HG03025 (cell line): ENCODE results near the gene SLX9.
"Not testable (repeated sequence)": the region's sequence is repeated elsewhere in the genome, so short reads cannot be mapped to it uniquely, and the experiment has no call there.

Experiments
- ATAC-seq: cut with Tn5 transposase; IDR thresholded peaks from one replicate; pipeline ENCODE4 v1.9.1; 2021; ENCODE audit warnings: mild to moderate bottlenecking, moderate library complexity; ENCODE audit not compliant: unreplicated experiment, low FRiP score

Gene SLX9

GRCh38 chr21:44928500-44929241, 11.2 kb upstream of the SLX9 start:
- not testable (repeated sequence) for ATAC-seq

DNA sequence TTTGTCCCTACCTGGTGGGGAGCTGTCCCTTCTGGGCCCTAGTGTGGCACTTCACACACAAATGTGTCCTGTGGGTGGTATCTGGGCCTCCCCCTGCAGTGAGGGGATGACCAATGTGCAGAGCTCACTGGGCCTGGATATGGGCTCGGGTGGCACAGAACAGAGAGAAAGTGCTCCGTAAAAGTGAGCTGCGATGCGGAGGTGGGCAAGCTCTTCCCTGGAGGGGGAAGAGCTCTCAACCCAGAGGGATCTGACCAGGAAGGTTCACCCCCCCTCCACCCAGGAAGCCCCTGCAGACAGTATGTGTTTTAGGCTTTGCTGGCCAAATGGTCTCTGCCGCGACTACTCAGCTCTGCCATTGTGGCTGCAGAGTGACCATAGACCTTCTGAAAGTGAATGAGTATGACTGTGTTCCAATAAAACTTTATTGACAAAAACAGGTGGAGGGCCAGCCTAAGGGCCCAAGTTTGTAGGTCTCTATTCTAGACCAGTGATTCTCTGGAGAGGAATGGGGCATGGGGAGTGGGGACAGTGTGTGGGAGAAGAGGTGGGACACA, 10.5 kb upstream of the SLX9 start:
- ATAC-seq = no peak

DNA sequence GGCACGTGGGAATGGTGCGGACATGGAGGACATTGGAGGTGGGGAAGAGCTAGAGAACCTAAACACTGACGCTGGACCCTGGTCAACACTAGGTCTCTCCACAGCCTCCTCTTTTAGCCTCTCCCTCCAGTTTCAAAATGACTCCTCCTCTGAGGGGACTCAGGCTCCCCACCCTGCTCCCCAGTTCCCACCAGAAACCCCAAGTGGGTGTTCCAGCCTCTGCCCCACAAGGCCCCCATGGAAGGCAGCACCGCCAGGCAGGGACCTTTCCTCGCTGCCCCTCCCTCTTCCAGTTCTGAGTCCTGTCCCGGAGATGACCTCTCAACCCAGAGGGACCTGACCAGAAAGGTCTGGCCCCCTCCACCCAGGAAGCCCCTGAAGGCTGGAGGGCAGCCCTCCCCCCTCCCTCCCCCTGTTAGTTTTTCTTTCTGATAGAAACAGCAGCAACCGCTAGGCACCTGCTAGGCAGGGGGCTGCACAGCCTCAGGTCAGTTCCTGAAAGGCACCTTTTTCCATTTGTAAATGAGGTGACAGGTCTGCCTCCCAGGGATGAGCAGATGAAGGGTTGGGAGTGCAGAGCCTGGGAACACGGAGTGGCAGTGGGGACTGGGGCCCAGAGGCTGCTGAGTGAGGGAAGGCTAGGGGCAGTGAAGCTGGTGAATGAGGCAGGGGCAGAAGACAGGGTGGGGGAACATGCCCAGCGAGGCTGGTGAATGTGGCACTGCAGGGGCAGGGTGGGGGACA, 9.9 kb upstream of the SLX9 start:
- no peak for ATAC-seq

GRCh38 chr21:44930543-44930981, 9.3 kb upstream of the SLX9 start:
- no peak for ATAC-seq

DNA sequence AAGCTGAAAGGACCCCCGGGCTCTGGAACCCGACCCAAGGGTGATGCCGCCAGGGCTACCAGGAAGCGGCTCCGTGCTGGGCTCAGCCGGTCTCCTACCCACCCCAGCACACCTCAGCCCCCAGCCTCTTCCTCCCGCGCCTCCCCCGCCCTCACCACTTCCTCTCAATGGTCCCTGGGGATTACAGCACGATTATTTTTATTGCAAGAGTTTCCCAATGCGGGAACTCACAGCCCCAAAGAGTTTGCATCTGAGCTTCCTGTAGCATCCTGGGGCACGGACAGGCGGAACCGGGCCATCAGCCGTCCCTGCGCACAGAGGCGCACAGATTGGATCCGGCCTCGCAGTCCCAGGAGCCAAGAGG, 8.7 kb upstream of the SLX9 start:
- no peak for ATAC-seq

- ATAC-seq = no peak
Observed at GRCh38 chr21:44931501-44932407, 8.1 kb upstream of the SLX9 start.

DNA sequence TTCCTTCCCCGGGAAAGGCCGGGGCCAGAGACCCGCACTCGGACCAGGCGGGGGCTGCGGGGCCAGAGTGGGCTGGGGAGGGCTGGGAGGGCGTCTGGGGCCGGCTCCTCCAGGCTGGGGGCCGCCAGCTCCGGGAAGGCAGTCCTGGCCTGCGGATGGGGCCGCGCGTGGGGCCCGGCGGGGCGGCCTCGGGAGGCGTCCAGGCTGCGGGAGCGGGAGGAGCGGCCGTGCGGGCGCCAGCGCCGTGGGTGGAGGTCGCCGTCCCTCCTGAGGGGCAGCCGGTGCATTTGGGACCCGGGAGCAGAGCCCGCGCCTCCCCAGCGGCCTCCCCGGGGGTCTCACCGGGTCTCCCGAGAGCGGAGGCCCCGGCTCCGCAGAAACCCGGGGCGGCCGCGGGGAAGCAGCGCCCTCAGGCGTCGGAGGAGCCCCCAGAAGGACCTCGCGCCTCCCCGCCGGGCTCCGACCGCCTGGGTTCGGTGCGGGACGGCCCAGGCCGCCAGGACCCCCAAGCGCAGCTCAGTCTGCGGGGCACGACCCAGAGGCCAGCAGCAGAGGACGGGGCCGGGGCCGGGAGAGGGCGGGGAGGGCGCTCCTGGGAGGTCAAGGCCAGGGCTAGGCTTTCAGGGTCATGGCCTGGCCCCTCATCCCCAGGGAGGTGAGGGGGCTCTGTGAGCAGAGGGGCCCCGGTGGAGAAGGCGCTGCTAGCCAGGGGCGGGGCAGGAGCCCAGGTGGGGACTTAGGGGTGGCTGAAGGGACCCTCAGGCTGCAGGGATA, 7.2 kb upstream of the SLX9 start:
- no peak for ATAC-seq

- no peak for ATAC-seq
Observed at GRCh38 chr21:44933199-44933917, 6.5 kb upstream of the SLX9 start.

- ATAC-seq = no peak
Observed at GRCh38 chr21:44933918-44934260, 5.9 kb upstream of the SLX9 start.

GRCh38 chr21:44934276-44934675, 5.6 kb upstream of the SLX9 start:
- ATAC-seq = no peak

GRCh38 chr21:44934797-44935532, 4.9 kb upstream of the SLX9 start:
- no peak for ATAC-seq

DNA sequence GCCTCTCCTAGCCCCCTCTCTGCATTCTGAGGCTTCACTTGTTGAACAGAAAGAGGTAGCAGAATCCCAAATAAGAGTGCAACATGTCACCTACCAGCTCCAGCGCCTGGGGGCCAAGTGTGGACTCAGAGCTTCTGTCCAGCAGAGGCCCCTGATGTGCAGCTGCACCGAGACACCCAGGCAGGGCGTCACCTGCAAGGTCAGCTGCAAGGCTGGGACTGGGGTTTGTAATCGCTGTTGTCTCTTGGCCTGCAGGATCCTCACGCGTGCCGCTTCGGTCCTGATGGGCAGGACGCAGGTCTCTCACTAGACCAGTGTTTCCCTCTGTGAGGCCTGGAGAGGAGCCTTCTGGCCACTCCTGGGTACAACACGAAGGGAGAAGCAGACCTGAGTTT, 4.3 kb upstream of the SLX9 start:
- no peak for ATAC-seq

GRCh38 chr21:44938772-44939531, 877 bp upstream of the SLX9 start:
- no peak for ATAC-seq

DNA sequence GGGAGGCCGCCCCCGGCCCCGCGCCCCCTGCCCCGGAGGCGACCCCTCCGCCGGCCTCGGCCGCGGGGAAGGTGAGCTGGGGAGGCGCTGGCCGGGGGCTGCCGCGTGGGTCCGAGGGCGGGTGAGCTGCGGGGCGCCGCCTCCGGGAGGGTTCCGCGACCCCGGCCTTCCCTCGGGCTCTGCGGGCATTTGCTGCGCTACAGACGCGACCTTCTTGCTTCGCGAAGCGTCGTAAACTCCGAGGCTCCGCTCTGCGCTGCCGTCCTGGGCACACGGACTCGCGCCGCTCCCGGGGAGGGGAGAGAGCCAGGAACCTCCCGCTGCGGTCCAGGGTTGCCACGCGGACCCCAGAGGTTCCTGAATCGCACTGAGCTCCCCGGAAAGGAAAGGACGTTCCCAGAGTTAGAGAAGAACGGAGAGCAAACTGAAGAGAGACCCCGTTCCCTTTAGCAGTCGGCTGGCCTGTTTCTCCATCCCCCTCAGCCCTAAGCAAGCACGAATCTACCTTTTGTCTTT, 345 bp downstream of the SLX9 start:
- peak; percentile 23 for ATAC-seq

DNA sequence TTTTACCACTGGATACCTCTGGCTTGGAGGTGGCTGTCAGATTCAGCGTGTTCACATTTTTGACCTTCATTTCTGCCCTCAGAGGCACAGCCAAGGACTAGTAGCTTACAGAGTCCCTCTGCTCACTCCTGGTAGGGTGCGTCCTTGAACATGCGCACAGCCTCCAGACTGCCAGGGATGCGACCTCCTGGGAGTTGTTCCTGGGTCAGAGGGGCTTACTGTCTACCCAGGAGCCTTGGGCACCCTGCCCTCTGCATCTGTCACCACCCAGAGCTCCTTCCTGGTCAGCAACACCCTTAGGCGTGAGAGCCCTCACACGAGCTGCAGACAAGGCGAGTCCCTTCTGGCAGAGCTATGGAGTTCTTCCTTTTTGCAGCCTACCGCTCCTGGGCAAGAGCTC, 1.7 kb downstream of the SLX9 start:
- no peak for ATAC-seq

GRCh38 chr21:44942566-44942965, 2.7 kb downstream of the SLX9 start:
- ATAC-seq = no peak

DNA sequence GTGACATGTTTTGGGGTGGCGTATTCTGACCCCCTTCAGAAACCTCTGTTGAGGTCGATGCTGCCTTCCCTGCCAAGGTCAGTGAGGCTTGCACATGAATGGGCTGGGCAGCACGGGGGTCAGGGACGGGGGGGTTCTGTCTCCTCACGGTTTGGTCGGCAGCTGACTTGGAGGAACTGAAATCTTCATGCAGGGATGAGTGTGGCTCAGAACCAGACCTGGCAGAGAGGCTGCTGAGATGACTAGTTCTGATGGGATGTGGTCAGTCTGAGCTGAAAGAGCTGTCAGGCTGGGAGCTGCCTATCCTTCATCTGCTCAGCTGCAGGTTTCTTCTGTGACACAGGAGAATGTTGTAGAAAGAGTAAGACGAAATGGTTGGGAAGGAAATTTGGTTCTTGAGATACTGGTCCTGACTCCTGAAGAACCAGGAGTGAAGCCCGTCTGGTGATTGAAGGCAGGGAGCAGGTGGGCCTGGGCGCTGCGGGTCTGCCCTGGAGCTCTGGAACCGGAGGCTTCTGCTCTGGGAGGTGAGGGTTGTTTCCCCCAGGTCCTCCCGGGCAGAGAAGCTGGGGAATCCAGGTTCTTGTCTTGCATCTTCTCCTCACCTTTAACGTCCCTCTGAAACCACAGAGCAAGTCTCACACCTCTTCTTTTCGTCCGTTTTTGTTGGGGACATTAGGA, 3.3 kb downstream of the SLX9 start:
- ATAC-seq = no peak
